HEK293 (cell line): Measurements from ENCODE around the gene BANF2.

Experiments
- CTCF ChIA-PET: fragments of 350-600 bp; formaldehyde crosslinking; extraction: SDS; loops from one replicate; lab custom pipeline; 2021; ENCODE audit warnings: antibody characterized with exemption; lab: Yijun Ruan, JAX
- POLR2A ChIA-PET: fragments of 300-600 bp; formaldehyde crosslinking; extraction: SDS; loops from one replicate; lab custom pipeline; 2020; ENCODE audit warnings: antibody characterized with exemption, inconsistent platforms; lab: Yijun Ruan, JAX
- H3K27ac ChIP-seq: fragments of 200-500 bp; sonication (Bioruptor generic); 2 replicates; pipeline ENCODE4 v1.5.1; 2014; ENCODE audit warnings: low read depth, low read length, control low read depth, inconsistent platforms; ENCODE audit errors: extremely low read depth
- H3K36me3 ChIP-seq, 2 experiments: fragments of 200-500 bp in 1 of 2; sonication (Bioruptor generic) in 1 of 2; 1 replicate in 1 of 2; 2 replicates in 1 of 2; pipeline ENCODE4 v1.5.1; 2014 to 2017; ENCODE audit warnings: inconsistent platforms in 2 of 2, low read length in 2 of 2; ENCODE audit not compliant: control insufficient read depth in 2 of 2, insufficient read depth in 1 of 2
- H3K4me1 ChIP-seq: fragments of 200-500 bp; sonication (Bioruptor generic); 2 replicates; pipeline ENCODE4 v1.5.1; 2014; ENCODE audit warnings: mild to moderate bottlenecking, low read length, inconsistent platforms; ENCODE audit not compliant: control insufficient read depth, insufficient read depth
- H3K4me3 ChIP-seq: 2 replicates; pipeline ENCODE4 v1.5.1; 2011; ENCODE audit warnings: low read depth, mild to moderate bottlenecking, control low read depth, low read length, moderate library complexity
- H3K9me3 ChIP-seq: fragments of 200-500 bp; sonication (Bioruptor generic); 2 replicates; pipeline ENCODE4 v1.5.1; 2014; ENCODE audit warnings: low read depth, low read length, inconsistent platforms; ENCODE audit not compliant: control insufficient read depth, insufficient read depth
- EGR2 ChIP-seq: fragments of 450-650 bp; formaldehyde crosslinking; IDR thresholded peaks from 2 replicates; pipeline ENCODE4 v1.5.1; 2016; ENCODE audit warnings: low read depth, missing biosample characterization, missing genetic modification characterization
- ELK4 ChIP-seq: IDR thresholded peaks from 2 replicates; pipeline ENCODE4 v1.6.1; 2011; ENCODE audit warnings: mild to moderate bottlenecking, low read depth, low read length, borderline replicate concordance
- GLI2 ChIP-seq: fragments of 450-650 bp; formaldehyde crosslinking; IDR thresholded peaks from 2 replicates; pipeline ENCODE4; 2017; ENCODE audit warnings: missing biosample characterization, missing genetic modification characterization, low read depth, borderline replicate concordance
- KLF9 ChIP-seq: fragments of 450-650 bp; formaldehyde crosslinking; IDR thresholded peaks from 2 replicates; pipeline ENCODE4 v1.5.1; 2016; ENCODE audit warnings: missing biosample characterization, missing genetic modification characterization, low read depth
- PBX3 ChIP-seq: sonication (generic); formaldehyde crosslinking; IDR thresholded peaks from 2 replicates; pipeline ENCODE4 v1.8.1; 2022; ENCODE audit warnings: mild to moderate bottlenecking, moderate library complexity, missing genetic modification reagents
- PRDM1 ChIP-seq: fragments of 450-650 bp; formaldehyde crosslinking; IDR thresholded peaks from 2 replicates; pipeline ENCODE4; 2016; ENCODE audit warnings: missing biosample characterization, missing genetic modification characterization
- PRDM6 ChIP-seq: fragments of 450-650 bp; formaldehyde crosslinking; IDR thresholded peaks from 2 replicates; pipeline ENCODE4 v1.5.1; 2017; ENCODE audit warnings: missing biosample characterization, missing genetic modification characterization
- ZNF18 ChIP-seq: fragments of 450-650 bp; formaldehyde crosslinking; IDR thresholded peaks from 2 replicates; pipeline ENCODE4 v1.5.1; 2016; ENCODE audit warnings: missing biosample characterization, missing genetic modification characterization
- ZNF280D ChIP-seq: fragments of 450-650 bp; formaldehyde crosslinking; IDR thresholded peaks from 2 replicates; pipeline ENCODE4 v1.5.1; 2016; ENCODE audit warnings: missing biosample characterization, missing genetic modification characterization
- ZNF449 ChIP-seq: fragments of 450-650 bp; formaldehyde crosslinking; IDR thresholded peaks from 2 replicates; pipeline ENCODE4 v1.5.1; 2017; ENCODE audit warnings: missing biosample characterization, mild to moderate bottlenecking, missing genetic modification characterization, moderate library complexity
- ZNF548 ChIP-seq: fragments of 450-650 bp; formaldehyde crosslinking; IDR thresholded peaks from 2 replicates; pipeline ENCODE4 v1.5.1; 2016; ENCODE audit warnings: missing biosample characterization, missing genetic modification characterization
- ZNF843 ChIP-seq: fragments of 450-650 bp; formaldehyde crosslinking; IDR thresholded peaks from 2 replicates; pipeline ENCODE4 v1.5.1; 2016; ENCODE audit warnings: missing biosample characterization, missing genetic modification characterization
- ZSCAN23 ChIP-seq: fragments of 450-650 bp; formaldehyde crosslinking; IDR thresholded peaks from 2 replicates; pipeline ENCODE4 v1.5.1; 2016; ENCODE audit warnings: missing biosample characterization, missing genetic modification characterization
- ZSCAN5A ChIP-seq: fragments of 450-650 bp; formaldehyde crosslinking; IDR thresholded peaks from 2 replicates; pipeline ENCODE4 v1.5.1; 2016; ENCODE audit warnings: missing biosample characterization, missing genetic modification characterization

Gene BANF2

GRCh38 chr20:17655865-17656479 lies 43.8 kb upstream of the BANF2 start:
- ChIA-PET CTCF (interaction anchor here (0.8 to 2.1 kb wide), 10 partner anchors 10 to 282 kb away, joined by 3 to 19 read pairs (median 6); partner anchors contain the start of gene RRBP1), POLR2A (interaction anchor here (1.1 kb wide), 1 partner anchor 27 kb away, joined by 3 read pairs; the partner anchor contains the start of gene RRBP1)
- no peak for TF ChIP-seq ZNF18
- no peak for TF ChIP-seq ZNF843 (tag by site-specific recombination)
- TF ChIP-seq ZNF280D (tag by site-specific recombination) = no peak
- TF ChIP-seq ZSCAN23 (tag by site-specific recombination) = no peak
- TF ChIP-seq KLF9 (tag by site-specific recombination) = no peak
- peaks cover 3% of the 10 kb centered on the region; the same call in 1 of the 2 replicates for H3K4me1 ChIP-seq
- no peak overlapping the region for H3K27ac ChIP-seq
- H3K36me3 ChIP-seq = peaks cover 0 to 48% of the 10 kb centered on the region in 2 experiments; a peak in 2 of 3 replicates
- no peak overlapping the region for H3K4me3 ChIP-seq
- no peaks in the 10 kb centered on the region for H3K9me3 ChIP-seq

GRCh38 chr20:17657079-17657825 lies 42.5 kb upstream of the BANF2 start:
- H3K4me1 ChIP-seq = no peaks in the 10 kb centered on the region
- CTCF ChIA-PET = interaction anchor here (0.7 to 2.0 kb wide), 4 partner anchors 8 to 654 kb away, joined by 3 to 7 read pairs (median 3); no protein-coding TSS in a partner anchor
- POLR2A ChIA-PET = interaction anchor here (1.1 kb wide), 1 partner anchor 25 kb away, joined by 3 read pairs; the partner anchor contains the start of gene RRBP1

More at GRCh38 chr20:17657079-17657825, 42.5 kb upstream of the BANF2 start:
- H3K27ac ChIP-seq = no peak overlapping the region
- H3K9me3 ChIP-seq = no peaks in the 10 kb centered on the region
- peaks cover 0 to 48% of the 10 kb centered on the region in 2 experiments; a peak in 2 of 3 replicates for H3K36me3 ChIP-seq
- TF ChIP-seq ZNF548 (no peak), ZNF449 (tag by site-specific recombination) (no peak), ELK4 (no peak), EGR2 (tag by site-specific recombination) (no peak), ZSCAN5A (no peak), GLI2 (no peak), PBX3 (CRISPR knock-in tag) (no peak), PRDM6 (no peak), PRDM1 (tag by site-specific recombination) (peak; percentile 97)
- TF ChIP-seq, all 188 proteins: peak for 1
- H3K4me3 ChIP-seq = no peak overlapping the region
